BJ (cell line): Measurements from ENCODE around the gene C18orf63. TPM values are rescaled to one million over a fixed set of nuclear protein-coding genes. Genes with fewer than 3 reads are reported as not detected.

Source experiments
- CTCF ChIA-PET: fragments of 350-600 bp; formaldehyde crosslinking; extraction: SDS; loops from one replicate; lab custom pipeline; 2021; ENCODE audit warnings: antibody characterized with exemption, inconsistent platforms; lab: Yijun Ruan, JAX
- POLR2A ChIA-PET: fragments of 300-600 bp; sonication (Branson Sonifier 250); formaldehyde crosslinking; extraction: SDS; loops from one replicate; lab custom pipeline; 2021; ENCODE audit warnings: antibody characterized with exemption; lab: Charles Lee
- DNase-seq: peaks from one replicate; pipeline ENCODE4 v3.0.0-alpha.2; 2011; ENCODE audit warnings: low read depth
- H3K27me3 ChIP-seq: 2 replicates; pipeline ENCODE4 v1.6.0; 2011; ENCODE audit warnings: low read length; ENCODE audit not compliant: control insufficient read depth, insufficient read depth
- H3K36me3 ChIP-seq: 2 replicates; pipeline ENCODE4 v1.5.1; 2011; ENCODE audit warnings: low read length; ENCODE audit not compliant: control insufficient read depth, insufficient read depth
- H3K4me3 ChIP-seq: 2 replicates; pipeline ENCODE4 v1.5.1; 2011; ENCODE audit warnings: low read depth, mild to moderate bottlenecking, control low read depth, low read length
- polyA plus RNA-seq: library from polyadenylated mRNA; depleted of rRNA; stranded (reverse); fragments of >200 nt; gene quantifications from 2 replicates; pipeline ENCODE4 v1.2.3, GENCODE V29; 2011
- TF ChIP-seq, protein P1 (sequence below): IDR thresholded peaks from 2 replicates; pipeline ENCODE4 v1.5.1; 2011; ENCODE audit warnings: low read depth, mild to moderate bottlenecking, control low read depth, inconsistent platforms, low read length, moderate library complexity; ENCODE audit not compliant: insufficient read depth

C18orf63 gene
- polyA plus RNA-seq, 1 experiment = not detected

DNA sequence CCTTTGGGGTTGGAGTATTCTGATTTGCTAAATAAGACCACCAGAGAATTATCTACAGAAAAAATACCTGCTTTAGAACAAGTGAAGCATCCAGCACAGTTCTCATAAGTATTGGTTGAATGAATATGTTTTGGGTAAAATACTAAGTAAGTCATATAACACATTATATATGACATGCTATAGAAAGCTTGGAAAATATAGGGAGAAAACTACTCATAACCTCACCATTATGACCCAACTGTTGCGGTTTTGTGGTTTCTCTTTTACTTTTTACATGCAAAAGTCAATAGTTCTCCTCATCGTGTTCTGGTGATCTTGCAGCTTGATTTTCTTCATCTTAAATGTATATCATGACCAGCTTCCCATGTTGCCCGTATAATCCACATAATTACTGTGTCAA, 75.3 kb downstream of the C18orf63 start:
- POLR2A ChIA-PET = no interaction called here
- TF ChIP-seq, protein P1, sequence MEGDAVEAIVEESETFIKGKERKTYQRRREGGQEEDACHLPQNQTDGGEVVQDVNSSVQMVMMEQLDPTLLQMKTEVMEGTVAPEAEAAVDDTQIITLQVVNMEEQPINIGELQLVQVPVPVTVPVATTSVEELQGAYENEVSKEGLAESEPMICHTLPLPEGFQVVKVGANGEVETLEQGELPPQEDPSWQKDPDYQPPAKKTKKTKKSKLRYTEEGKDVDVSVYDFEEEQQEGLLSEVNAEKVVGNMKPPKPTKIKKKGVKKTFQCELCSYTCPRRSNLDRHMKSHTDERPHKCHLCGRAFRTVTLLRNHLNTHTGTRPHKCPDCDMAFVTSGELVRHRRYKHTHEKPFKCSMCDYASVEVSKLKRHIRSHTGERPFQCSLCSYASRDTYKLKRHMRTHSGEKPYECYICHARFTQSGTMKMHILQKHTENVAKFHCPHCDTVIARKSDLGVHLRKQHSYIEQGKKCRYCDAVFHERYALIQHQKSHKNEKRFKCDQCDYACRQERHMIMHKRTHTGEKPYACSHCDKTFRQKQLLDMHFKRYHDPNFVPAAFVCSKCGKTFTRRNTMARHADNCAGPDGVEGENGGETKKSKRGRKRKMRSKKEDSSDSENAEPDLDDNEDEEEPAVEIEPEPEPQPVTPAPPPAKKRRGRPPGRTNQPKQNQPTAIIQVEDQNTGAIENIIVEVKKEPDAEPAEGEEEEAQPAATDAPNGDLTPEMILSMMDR = no peak
- H3K27me3 ChIP-seq = peaks cover 2% of the 10 kb centered on the region; the same call in 1 of the 2 replicates
- no peak for DNase-seq
- H3K36me3 ChIP-seq = no peaks in the 10 kb centered on the region
- CTCF ChIA-PET = no interaction called here
- no peak overlapping the region for H3K4me3 ChIP-seq

DNA sequence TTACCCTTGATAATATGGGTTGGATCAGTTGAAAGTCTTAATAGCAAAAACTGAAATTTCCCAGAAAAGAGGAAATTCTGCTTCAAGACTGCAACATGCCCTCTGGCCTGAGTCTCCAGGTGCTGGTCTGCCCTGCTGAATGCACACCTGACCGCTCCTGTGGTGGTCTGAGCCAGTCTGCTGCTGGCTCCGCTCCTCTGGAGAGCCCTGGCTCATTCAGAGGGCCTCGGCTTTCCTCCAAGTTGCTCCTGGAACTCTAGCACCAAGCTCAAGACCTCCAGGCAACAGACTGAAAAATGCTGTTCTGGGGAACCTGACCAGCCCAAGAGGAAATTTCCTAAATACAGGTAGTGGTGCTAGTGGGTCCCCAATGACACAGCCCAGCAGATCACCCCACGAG, 76.7 kb downstream of the C18orf63 start:
- no peak for DNase-seq
- POLR2A ChIA-PET = no interaction called here
- CTCF ChIA-PET = no interaction called here
- TF ChIP-seq, protein P1 = no peak
- Histone ChIP-seq H3K36me3 (no peaks in the 10 kb centered on the region), H3K27me3 (peaks cover 2% of the 10 kb centered on the region; the same call in 1 of the 2 replicates), H3K4me3 (no peak overlapping the region)

- no peak overlapping the region for H3K4me3 ChIP-seq
- no peaks in the 10 kb centered on the region for H3K36me3 ChIP-seq
- ChIA-PET CTCF (no interaction called here), POLR2A (no interaction called here)
- H3K27me3 ChIP-seq = peaks cover 5% of the 10 kb centered on the region
- DNase-seq = no peak
- TF ChIP-seq, protein P1 = no peak
These were observed 79.4 kb downstream of the C18orf63 start for GRCh38 chr18:74395006-74395405.

DNA sequence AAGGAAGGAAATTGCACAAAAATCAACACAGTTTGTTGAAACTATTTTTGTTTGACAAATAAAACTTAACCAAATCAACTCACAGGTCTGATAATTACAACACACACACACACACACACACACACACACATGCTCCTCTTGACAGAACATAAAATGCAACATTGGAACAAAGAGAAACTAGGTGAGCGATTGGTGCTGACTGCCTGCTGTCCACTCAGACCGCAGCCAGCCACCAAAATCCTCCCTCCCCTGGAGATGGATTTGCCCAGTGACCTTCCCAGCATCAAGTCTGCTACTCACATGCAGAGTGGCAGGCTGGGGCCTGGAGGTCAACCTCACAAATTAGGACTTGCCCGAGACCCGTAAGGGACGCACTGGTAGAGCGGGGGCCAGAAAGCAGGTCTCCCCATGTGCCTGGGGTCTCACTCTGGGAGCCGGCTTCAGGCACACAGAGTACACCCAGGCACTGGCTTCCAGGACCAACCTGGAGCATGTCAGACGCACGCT, 80.1 kb downstream of the C18orf63 start:
- CTCF ChIA-PET = no interaction called here

GRCh38 chr18:74396171-74397169, 80.8 kb downstream of the C18orf63 start:
- ChIA-PET POLR2A (no interaction called here), CTCF (no interaction called here)
- no peak for DNase-seq
- H3K27me3 ChIP-seq = peaks cover 5% of the 10 kb centered on the region
- no peaks in the 10 kb centered on the region for H3K36me3 ChIP-seq
- no peak overlapping the region for H3K4me3 ChIP-seq
- TF ChIP-seq, protein P1 = no peak

More for the DNA sequence above, 80.1 kb downstream of the C18orf63 start:
- POLR2A ChIA-PET = no interaction called here
- no peak for DNase-seq
- TF ChIP-seq, protein P1 = no peak
- H3K27me3 ChIP-seq = peaks cover 5% of the 10 kb centered on the region
- no peak overlapping the region for H3K4me3 ChIP-seq
- H3K36me3 ChIP-seq = no peaks in the 10 kb centered on the region
